A549 treated with AZD2906 at 1 μM for 4 hours (cell line): ENCODE results near the gene TRIM25. TPM values are rescaled to one million over a fixed set of nuclear protein-coding genes. Genes with fewer than 3 reads are reported as not detected.

Source experiments
- total RNA-seq: library from RNA; stranded (reverse); fragments of 200-300 nt; extraction: Qiagen RNA extraction; gene quantifications from 5 replicates; pipeline ENCODE4 v1.2.3, GENCODE V29; 2022

The TRIM25 gene, protein sequence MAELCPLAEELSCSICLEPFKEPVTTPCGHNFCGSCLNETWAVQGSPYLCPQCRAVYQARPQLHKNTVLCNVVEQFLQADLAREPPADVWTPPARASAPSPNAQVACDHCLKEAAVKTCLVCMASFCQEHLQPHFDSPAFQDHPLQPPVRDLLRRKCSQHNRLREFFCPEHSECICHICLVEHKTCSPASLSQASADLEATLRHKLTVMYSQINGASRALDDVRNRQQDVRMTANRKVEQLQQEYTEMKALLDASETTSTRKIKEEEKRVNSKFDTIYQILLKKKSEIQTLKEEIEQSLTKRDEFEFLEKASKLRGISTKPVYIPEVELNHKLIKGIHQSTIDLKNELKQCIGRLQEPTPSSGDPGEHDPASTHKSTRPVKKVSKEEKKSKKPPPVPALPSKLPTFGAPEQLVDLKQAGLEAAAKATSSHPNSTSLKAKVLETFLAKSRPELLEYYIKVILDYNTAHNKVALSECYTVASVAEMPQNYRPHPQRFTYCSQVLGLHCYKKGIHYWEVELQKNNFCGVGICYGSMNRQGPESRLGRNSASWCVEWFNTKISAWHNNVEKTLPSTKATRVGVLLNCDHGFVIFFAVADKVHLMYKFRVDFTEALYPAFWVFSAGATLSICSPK
- 50.7 to 62.6 TPM (median 54.7 TPM) in 5 replicates for total RNA-seq

GRCh38 chr17:56913867-56914580 lies at the start of gene TRIM25:
TSS of gene TRIM25 (minus strand) at chr17:56914049. CDS start at chr17:56913988, 61 bp downstream.

GRCh38 chr17:56960596-56961538 lies 47.0 kb upstream of the TRIM25 start, which contains the start of gene COIL:
TSS of gene COIL (minus strand) at chr17:56961050. CDS start at chr17:56961019, 31 bp downstream.

Other genes with a start within 250 kb of the TRIM25 start
- 1.3 to 2.1 TPM (median 1.9 TPM) in 5 replicates for gene C17orf67, start 80.1 kb downstream of the TRIM25 start, total RNA-seq
- gene DGKE, start 79.9 kb downstream of the TRIM25 start, total RNA-seq: 3.4 to 4.3 TPM (median 3.4 TPM) in 5 replicates
- gene COIL, start 47.0 kb upstream of the TRIM25 start, total RNA-seq: 15.6 to 20.6 TPM (median 16.1 TPM) in 5 replicates
- gene SCPEP1, start 64.1 kb upstream of the TRIM25 start, total RNA-seq: 39.4 to 44.8 TPM (median 40.4 TPM) in 5 replicates
- gene AKAP1, start 171.2 kb upstream of the TRIM25 start, total RNA-seq: 49.1 to 56.5 TPM (median 53.0 TPM) in 5 replicates